RWPE2 (cell line): ENCODE results near the gene FAM9A.
A peak's percentile ranks its signal among the peaks of the same experiment; 100 is the strongest.

Experiments used
- ATAC-seq: fragments of 200-7000 bp; cut with Tn5 transposase; 3 replicates; pipeline ENCODE4 v1.9.1; 2021; ENCODE audit warnings: low read depth
- DNase-seq: peaks from one replicate; pipeline ENCODE4 v3.0.0-alpha.2; 2020; ENCODE audit warnings: low spot score
- H3K27ac ChIP-seq: fragments of 450-650 bp; 2 replicates; pipeline ENCODE4 v1.5.1; 2017; ENCODE audit warnings: mild to moderate bottlenecking; ENCODE audit not compliant: poor library complexity, severe bottlenecking
- H3K27me3 ChIP-seq: fragments of 250-450 bp; sonication (Bioruptor Pico); 2 replicates; pipeline ENCODE4 v1.5.1; 2021; ENCODE audit warnings: mild to moderate bottlenecking, moderate library complexity; ENCODE audit not compliant: insufficient read depth, poor library complexity, severe bottlenecking
- H3K36me3 ChIP-seq: fragments of 250-450 bp; sonication (Bioruptor Pico); 2 replicates; pipeline ENCODE4 v1.5.1; 2020; ENCODE audit warnings: low read depth, mild to moderate bottlenecking, moderate library complexity
- H3K4me1 ChIP-seq: fragments of 250-450 bp; sonication (Bioruptor Pico); 2 replicates; pipeline ENCODE4 v1.5.1; 2021; ENCODE audit warnings: mild to moderate bottlenecking, moderate library complexity; ENCODE audit not compliant: insufficient read depth, poor library complexity, severe bottlenecking
- H3K4me3 ChIP-seq: fragments of 250-450 bp; sonication (Bioruptor Pico); 2 replicates; pipeline ENCODE4 v1.5.1; 2021; ENCODE audit warnings: mild to moderate bottlenecking, moderate library complexity; ENCODE audit not compliant: severe bottlenecking
- H3K9me3 ChIP-seq: fragments of 250-450 bp; sonication (Bioruptor Pico); 2 replicates; pipeline ENCODE4 v1.5.1; 2021; ENCODE audit warnings: mild to moderate bottlenecking, moderate library complexity; ENCODE audit not compliant: severe bottlenecking
- TF ChIP-seq, protein P1 (sequence below): fragments of 450-650 bp; IDR thresholded peaks from one replicate; pipeline ENCODE4 v1.5.1; 2017; ENCODE audit warnings: mild to moderate bottlenecking, moderate library complexity; ENCODE audit not compliant: poor library complexity, severe bottlenecking

FAM9A gene

DNA sequence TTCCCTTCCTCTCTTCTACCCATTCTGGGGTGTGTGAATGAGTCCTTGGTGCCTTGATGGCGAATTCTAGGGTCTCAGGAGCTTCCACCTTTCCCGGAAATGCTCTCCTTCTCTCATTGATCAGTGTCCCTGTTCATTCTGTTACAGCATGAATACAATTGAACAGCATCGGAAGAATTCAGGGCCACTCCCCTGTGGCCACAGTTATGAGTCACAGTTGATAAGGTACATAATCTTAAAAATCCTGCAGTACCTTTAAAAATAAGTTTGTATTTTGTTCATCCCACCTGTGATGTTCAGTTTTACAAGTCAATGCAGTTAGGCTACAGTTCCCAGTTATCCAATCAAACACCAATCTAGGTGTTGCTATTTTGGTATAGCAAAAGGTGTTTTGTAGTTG, 47.3 kb upstream of the FAM9A start:
- H3K36me3 ChIP-seq, result no peaks in the 10 kb centered on the region
- TF ChIP-seq, protein P1, sequence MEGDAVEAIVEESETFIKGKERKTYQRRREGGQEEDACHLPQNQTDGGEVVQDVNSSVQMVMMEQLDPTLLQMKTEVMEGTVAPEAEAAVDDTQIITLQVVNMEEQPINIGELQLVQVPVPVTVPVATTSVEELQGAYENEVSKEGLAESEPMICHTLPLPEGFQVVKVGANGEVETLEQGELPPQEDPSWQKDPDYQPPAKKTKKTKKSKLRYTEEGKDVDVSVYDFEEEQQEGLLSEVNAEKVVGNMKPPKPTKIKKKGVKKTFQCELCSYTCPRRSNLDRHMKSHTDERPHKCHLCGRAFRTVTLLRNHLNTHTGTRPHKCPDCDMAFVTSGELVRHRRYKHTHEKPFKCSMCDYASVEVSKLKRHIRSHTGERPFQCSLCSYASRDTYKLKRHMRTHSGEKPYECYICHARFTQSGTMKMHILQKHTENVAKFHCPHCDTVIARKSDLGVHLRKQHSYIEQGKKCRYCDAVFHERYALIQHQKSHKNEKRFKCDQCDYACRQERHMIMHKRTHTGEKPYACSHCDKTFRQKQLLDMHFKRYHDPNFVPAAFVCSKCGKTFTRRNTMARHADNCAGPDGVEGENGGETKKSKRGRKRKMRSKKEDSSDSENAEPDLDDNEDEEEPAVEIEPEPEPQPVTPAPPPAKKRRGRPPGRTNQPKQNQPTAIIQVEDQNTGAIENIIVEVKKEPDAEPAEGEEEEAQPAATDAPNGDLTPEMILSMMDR, result no peak
- ATAC-seq (0 out of 3 replicates have a peak, but pooled peaks have one; percentile 27), DNase-seq (no peak)
- H3K27ac ChIP-seq, result peak overlapping the region; percentile 64
- H3K9me3 ChIP-seq, result no peaks in the 10 kb centered on the region
- no peaks in the 10 kb centered on the region for H3K27me3 ChIP-seq
- no peak overlapping the region for H3K4me3 ChIP-seq
- H3K4me1 ChIP-seq, result peaks cover 23% of the 10 kb centered on the region

DNA sequence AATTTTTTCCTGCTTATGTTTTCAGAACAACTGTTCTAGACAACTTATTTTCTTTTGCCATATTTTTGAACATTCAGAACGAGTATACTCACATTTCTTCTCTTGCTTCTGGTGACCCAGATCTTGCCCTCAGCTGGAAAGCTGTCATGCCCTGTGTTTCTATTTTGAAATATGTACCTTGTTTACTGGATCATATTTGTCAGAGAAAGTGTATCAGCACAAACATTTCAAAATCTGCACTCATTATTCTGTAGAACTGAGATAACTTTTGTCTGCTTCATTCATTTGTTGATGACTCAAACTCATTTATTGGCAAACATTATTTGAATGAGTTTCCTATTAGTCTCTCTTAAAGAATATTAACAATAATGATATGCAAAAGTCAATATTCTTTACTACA, 46.2 kb upstream of the FAM9A start:
- ATAC-seq, result no peak
- TF ChIP-seq, protein P1, result no peak
- no peaks in the 10 kb centered on the region for H3K36me3 ChIP-seq
- no peak overlapping the region for H3K27ac ChIP-seq
- H3K27me3 ChIP-seq, result no peaks in the 10 kb centered on the region
- H3K4me3 ChIP-seq, result no peak overlapping the region
- no peaks in the 10 kb centered on the region for H3K9me3 ChIP-seq
- DNase-seq, result no peak
- peaks cover 23% of the 10 kb centered on the region for H3K4me1 ChIP-seq

DNA sequence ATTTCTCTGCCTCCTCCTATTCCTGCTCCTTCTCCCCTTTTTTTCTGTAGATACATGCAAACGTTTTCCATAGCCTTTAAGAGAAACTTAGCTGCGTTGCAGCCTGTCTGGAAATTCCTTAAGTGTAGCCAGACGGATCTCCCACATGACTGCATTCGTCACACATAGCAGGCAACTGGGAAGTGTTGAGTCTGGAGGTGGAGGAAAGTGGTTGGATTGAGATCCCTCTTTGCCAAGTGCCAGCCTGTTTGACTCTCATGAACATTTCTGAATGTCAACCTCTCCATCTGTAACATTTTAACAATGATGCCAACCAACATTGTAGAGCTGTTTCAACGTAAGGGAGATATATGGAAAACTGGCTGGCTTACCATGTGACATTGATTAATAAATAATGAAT, 45.1 kb upstream of the FAM9A start:
- Histone ChIP-seq H3K9me3 (no peaks in the 10 kb centered on the region), H3K36me3 (no peaks in the 10 kb centered on the region), H3K27me3 (no peaks in the 10 kb centered on the region), H3K27ac (no peak overlapping the region), H3K4me1 (peaks cover 23% of the 10 kb centered on the region), H3K4me3 (no peak overlapping the region)
- DNase-seq (no peak), ATAC-seq (no peak)
- TF ChIP-seq, protein P1, result no peak

DNA sequence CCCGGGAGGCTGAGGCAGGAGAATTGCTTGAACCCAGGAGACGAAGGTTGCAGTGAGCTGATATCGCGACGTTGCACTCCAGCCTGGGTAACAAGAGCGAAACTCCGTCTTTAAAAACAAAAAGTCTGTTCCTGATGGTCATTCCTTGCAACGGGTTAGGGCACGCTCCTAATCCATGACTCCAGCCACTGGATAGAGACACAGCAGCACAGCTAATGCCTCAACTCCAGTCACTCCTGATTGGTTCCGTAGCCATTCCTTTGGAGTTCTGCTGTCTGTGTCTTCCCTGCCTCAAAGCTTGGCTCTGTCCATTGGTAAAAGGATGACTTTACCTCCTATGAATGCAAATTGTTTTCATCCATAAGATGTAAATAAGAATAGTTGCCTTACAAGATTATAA, 44.3 kb upstream of the FAM9A start:
- DNase-seq (no peak), ATAC-seq (no peak)
- TF ChIP-seq, protein P1, result no peak
- Histone ChIP-seq H3K27ac (no peak overlapping the region), H3K36me3 (no peaks in the 10 kb centered on the region), H3K27me3 (no peaks in the 10 kb centered on the region), H3K4me1 (peaks cover 23% of the 10 kb centered on the region), H3K9me3 (no peaks in the 10 kb centered on the region), H3K4me3 (no peak overlapping the region)

DNA sequence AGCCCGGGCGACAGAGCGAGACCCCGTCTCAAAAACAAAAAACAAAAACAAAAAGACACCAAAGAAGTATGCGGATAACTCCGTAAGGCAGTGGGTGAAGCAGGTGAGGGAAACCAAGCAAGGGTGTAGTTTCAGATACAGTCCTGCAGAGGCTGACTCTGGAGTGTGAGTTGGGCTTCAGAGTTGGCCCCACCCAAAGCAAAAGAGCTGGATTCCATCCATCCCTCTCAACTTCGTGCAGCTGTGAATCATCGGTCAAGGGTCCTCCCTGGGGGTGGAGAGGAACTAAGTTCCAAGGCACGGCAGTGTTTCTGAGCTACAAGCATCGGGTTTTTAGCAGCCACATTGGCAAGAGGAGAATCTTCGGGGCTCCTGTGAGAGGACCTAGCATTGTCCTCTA, 43.9 kb upstream of the FAM9A start:
- ATAC-seq, result no peak
- H3K4me1 ChIP-seq, result peaks cover 23% of the 10 kb centered on the region
- no peak overlapping the region for H3K4me3 ChIP-seq
- H3K27ac ChIP-seq, result no peak overlapping the region
- no peak for DNase-seq
- no peaks in the 10 kb centered on the region for H3K9me3 ChIP-seq
- H3K27me3 ChIP-seq, result no peaks in the 10 kb centered on the region
- TF ChIP-seq, protein P1, result no peak
- H3K36me3 ChIP-seq, result no peaks in the 10 kb centered on the region
